ENCODE results near the gene COX14. TPM values are rescaled to one million over a fixed set of nuclear protein-coding genes. Genes with fewer than 3 reads are reported as not detected.

COX14 gene
- total and polyA plus RNA-seq, 10 of the 15 experiments (the other 5 are each of a cell fraction or from before 2014, with no cell fraction given) = 44.6 to 361 (median 120) TPM

DNA sequence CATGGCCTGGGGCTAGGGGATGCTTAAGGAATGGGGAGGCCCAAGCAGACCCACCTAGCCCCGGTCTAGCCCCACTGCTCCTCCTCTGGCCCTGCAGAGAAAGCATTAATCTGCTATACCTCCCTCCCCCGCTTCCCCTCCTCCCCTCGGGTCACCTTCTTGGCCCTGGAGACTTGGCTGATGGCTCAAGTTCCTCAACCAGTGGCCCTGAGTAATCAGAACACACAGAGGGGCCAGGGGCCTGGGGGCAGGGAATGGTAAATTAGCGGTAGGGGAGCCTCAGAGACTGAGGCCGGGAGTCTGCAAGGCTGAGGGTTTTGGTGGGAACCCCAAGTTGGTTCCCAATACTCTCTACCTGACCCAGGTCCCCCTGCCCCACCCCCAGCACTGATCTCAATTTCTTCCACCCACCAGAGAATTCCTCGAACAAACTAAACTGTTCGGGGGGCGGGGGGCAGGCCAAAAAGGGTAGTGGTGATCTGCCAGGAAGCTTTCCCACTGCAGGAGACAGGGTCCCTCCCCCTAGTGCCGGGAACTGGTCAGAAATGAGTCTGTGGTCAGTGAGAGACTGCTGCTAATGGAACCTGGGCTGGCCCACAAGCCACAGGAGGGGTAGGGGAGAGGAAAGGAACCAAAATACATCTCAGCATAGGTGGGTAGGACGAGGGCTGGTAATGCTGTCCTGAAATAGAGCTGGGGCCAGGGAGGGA is 39.7 kb upstream of the COX14 start:
- DNase-seq (ENCODE audit: low read depth, low spot score) = no peak
- ChIA-PET CTCF (interaction anchor here (0.6 to 5.3 kb wide), 4 partner anchors 33 to 104 kb away, joined by 3 to 50 read pairs (median 4); no protein-coding TSS in a partner anchor), RAD21 (ENCODE audit: unreplicated experiment) (interaction anchor here (1.2 kb wide), 1 partner anchor 95 kb away, joined by 3 read pairs; the partner anchor contains the start of gene CERS5), POLR2A (interaction anchor here (0.5 kb wide), 1 partner anchor 23 kb away, joined by 3 read pairs; no protein-coding TSS in a partner anchor), SMC1A (ENCODE audit: uncharacterized antibody, unreplicated experiment) (no interaction called here)
- H3K4me1 ChIP-seq (ENCODE audit: control insufficient read depth, insufficient read depth, low read length) = no peaks in the 10 kb centered on the region; the same call in 1 of the 2 replicates
- H3K4me2 ChIP-seq (ENCODE audit: control insufficient read depth, insufficient read depth) = no peak overlapping the region
- no peaks in the 10 kb centered on the region for H3K9me3 ChIP-seq (replicated peaks; ENCODE audit: control insufficient read depth, insufficient read depth, low read length)
- H4K20me1 ChIP-seq (ENCODE audit: control insufficient read depth, insufficient read depth) = no peaks in the 10 kb centered on the region
- no peaks in the 10 kb centered on the region for H3K27me3 ChIP-seq (replicated peaks in 1 of 2; ENCODE audit: control insufficient read depth in 2 of 2, insufficient read depth in 2 of 2, low read length in 1 of 2)
- H3K79me2 ChIP-seq (ENCODE audit: control insufficient read depth, insufficient read depth, low read length) = no peaks in the 10 kb centered on the region
- H3K9ac ChIP-seq (ENCODE audit: control insufficient read depth, insufficient read depth, low read length) = no peak overlapping the region
- TF ChIP-seq MTA3 (IDR thresholded peaks at IDR 0.05; ENCODE audit: borderline replicate concordance, low read length) (no peak), ZNF384 (IDR thresholded peaks at IDR 0.05; ENCODE audit: borderline replicate concordance, low read depth, low read length) (no peak)
- TF ChIP-seq, protein P1, sequence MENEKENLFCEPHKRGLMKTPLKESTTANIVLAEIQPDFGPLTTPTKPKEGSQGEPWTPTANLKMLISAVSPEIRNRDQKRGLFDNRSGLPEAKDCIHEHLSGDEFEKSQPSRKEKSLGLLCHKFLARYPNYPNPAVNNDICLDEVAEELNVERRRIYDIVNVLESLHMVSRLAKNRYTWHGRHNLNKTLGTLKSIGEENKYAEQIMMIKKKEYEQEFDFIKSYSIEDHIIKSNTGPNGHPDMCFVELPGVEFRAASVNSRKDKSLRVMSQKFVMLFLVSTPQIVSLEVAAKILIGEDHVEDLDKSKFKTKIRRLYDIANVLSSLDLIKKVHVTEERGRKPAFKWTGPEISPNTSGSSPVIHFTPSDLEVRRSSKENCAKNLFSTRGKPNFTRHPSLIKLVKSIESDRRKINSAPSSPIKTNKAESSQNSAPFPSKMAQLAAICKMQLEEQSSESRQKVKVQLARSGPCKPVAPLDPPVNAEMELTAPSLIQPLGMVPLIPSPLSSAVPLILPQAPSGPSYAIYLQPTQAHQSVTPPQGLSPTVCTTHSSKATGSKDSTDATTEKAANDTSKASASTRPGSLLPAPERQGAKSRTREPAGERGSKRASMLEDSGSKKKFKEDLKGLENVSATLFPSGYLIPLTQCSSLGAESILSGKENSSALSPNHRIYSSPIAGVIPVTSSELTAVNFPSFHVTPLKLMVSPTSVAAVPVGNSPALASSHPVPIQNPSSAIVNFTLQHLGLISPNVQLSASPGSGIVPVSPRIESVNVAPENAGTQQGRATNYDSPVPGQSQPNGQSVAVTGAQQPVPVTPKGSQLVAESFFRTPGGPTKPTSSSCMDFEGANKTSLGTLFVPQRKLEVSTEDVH (IDR thresholded peaks at IDR 0.05; ENCODE audit: low read depth, partially characterized antibody) = no peak
- TF ChIP-seq, protein P2, sequence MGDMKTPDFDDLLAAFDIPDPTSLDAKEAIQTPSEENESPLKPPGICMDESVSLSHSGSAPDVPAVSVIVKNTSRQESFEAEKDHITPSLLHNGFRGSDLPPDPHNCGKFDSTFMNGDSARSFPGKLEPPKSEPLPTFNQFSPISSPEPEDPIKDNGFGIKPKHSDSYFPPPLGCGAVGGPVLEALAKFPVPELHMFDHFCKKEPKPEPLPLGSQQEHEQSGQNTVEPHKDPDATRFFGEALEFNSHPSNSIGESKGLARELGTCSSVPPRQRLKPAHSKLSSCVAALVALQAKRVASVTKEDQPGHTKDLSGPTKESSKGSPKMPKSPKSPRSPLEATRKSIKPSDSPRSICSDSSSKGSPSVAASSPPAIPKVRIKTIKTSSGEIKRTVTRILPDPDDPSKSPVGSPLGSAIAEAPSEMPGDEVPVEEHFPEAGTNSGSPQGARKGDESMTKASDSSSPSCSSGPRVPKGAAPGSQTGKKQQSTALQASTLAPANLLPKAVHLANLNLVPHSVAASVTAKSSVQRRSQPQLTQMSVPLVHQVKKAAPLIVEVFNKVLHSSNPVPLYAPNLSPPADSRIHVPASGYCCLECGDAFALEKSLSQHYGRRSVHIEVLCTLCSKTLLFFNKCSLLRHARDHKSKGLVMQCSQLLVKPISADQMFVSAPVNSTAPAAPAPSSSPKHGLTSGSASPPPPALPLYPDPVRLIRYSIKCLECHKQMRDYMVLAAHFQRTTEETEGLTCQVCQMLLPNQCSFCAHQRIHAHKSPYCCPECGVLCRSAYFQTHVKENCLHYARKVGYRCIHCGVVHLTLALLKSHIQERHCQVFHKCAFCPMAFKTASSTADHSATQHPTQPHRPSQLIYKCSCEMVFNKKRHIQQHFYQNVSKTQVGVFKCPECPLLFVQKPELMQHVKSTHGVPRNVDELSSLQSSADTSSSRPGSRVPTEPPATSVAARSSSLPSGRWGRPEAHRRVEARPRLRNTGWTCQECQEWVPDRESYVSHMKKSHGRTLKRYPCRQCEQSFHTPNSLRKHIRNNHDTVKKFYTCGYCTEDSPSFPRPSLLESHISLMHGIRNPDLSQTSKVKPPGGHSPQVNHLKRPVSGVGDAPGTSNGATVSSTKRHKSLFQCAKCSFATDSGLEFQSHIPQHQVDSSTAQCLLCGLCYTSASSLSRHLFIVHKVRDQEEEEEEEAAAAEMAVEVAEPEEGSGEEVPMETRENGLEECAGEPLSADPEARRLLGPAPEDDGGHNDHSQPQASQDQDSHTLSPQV (IDR thresholded peaks at IDR 0.05) = no peak
- TF ChIP-seq, protein P3, sequence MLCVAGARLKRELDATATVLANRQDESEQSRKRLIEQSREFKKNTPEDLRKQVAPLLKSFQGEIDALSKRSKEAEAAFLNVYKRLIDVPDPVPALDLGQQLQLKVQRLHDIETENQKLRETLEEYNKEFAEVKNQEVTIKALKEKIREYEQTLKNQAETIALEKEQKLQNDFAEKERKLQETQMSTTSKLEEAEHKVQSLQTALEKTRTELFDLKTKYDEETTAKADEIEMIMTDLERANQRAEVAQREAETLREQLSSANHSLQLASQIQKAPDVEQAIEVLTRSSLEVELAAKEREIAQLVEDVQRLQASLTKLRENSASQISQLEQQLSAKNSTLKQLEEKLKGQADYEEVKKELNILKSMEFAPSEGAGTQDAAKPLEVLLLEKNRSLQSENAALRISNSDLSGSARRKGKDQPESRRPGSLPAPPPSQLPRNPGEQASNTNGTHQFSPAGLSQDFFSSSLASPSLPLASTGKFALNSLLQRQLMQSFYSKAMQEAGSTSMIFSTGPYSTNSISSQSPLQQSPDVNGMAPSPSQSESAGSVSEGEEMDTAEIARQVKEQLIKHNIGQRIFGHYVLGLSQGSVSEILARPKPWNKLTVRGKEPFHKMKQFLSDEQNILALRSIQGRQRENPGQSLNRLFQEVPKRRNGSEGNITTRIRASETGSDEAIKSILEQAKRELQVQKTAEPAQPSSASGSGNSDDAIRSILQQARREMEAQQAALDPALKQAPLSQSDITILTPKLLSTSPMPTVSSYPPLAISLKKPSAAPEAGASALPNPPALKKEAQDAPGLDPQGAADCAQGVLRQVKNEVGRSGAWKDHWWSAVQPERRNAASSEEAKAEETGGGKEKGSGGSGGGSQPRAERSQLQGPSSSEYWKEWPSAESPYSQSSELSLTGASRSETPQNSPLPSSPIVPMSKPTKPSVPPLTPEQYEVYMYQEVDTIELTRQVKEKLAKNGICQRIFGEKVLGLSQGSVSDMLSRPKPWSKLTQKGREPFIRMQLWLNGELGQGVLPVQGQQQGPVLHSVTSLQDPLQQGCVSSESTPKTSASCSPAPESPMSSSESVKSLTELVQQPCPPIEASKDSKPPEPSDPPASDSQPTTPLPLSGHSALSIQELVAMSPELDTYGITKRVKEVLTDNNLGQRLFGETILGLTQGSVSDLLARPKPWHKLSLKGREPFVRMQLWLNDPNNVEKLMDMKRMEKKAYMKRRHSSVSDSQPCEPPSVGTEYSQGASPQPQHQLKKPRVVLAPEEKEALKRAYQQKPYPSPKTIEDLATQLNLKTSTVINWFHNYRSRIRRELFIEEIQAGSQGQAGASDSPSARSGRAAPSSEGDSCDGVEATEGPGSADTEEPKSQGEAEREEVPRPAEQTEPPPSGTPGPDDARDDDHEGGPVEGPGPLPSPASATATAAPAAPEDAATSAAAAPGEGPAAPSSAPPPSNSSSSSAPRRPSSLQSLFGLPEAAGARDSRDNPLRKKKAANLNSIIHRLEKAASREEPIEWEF (IDR thresholded peaks at IDR 0.05; ENCODE audit: insufficient replicate concordance, low read depth, low read length) = no peak
- BruUV-seq (replicated peaks) = no TSS peak
- H2AFZ ChIP-seq (ENCODE audit: control insufficient read depth, low read depth, low read length) = no peak overlapping the region
- H3K4me3 ChIP-seq = no peak overlapping the region
- H3K27ac ChIP-seq (ENCODE audit: control insufficient read depth, insufficient read depth) = no peak overlapping the region
- 30% methylated on average over 10 of the region's 10 CpGs for WGBS (ENCODE audit: insufficient coverage, insufficient replicate concordance, low lambda C conversion rate, missing lambda C conversion rate)
- in situ Hi-C loops (cut with MboI) = no loop called here
- ATAC-seq = no peak
- no peak for FAIRE-seq
- intact Hi-C loops (cut with micrococcal nuclease; ENCODE audit: unreplicated experiment) = loop anchor here (5.0 to 10.0 kb wide), 2 partner anchors 205 to 332 kb away; partner anchors contain the start of gene LARP4
- H3K36me3 ChIP-seq (ENCODE audit: control insufficient read depth in 2 of 2, insufficient read depth in 2 of 2, low read length in 1 of 2) = no peaks in the 10 kb centered on the region
